ENCODE data around the gene MYOF.

DNA sequence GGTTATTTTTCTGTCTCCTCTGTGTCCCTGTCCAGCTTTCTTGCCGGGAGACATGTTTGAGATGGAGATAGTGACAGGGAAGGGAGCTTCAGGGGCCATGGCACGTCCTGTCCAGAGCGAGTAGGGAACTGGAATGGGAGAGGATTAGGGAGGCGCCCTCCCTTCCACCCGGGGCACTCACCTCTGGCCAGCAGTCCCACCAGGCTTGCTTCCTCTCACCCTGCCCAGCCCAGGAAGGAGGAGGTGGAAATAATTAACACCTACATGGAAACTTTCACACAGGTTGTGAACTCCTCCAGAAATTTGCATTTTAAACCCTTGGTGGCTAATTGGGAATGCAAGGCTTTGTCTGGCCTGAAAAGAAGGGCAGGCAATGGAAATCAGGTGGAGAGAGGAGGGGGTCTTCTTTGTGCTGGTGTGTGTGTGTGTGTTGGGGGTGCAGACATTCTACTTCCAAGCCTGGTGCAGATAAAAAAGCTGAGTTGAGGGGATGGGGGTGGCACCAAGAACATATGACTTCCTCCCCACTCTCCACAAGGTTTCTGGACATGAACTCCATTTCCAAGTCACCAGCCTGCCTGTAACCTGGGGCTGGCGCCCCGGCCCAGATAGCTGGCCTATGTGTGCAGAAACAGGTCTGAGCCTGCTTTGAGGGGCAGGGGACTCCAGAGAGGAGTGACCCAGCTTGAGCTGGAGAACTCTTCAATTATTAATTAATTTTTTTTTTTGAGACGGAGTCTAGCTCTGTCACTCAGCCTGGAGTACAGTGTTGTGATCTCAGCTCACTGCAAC lies 209.1 kb downstream of the MYOF start:
- TF ChIP-seq, protein P1, sequence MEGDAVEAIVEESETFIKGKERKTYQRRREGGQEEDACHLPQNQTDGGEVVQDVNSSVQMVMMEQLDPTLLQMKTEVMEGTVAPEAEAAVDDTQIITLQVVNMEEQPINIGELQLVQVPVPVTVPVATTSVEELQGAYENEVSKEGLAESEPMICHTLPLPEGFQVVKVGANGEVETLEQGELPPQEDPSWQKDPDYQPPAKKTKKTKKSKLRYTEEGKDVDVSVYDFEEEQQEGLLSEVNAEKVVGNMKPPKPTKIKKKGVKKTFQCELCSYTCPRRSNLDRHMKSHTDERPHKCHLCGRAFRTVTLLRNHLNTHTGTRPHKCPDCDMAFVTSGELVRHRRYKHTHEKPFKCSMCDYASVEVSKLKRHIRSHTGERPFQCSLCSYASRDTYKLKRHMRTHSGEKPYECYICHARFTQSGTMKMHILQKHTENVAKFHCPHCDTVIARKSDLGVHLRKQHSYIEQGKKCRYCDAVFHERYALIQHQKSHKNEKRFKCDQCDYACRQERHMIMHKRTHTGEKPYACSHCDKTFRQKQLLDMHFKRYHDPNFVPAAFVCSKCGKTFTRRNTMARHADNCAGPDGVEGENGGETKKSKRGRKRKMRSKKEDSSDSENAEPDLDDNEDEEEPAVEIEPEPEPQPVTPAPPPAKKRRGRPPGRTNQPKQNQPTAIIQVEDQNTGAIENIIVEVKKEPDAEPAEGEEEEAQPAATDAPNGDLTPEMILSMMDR (conservative IDR thresholded peaks at IDR 0.05), result no peak
- no peak for TF ChIP-seq ZFX (IDR thresholded peaks at IDR 0.05)

Measured in C4-2B (cell line).